Measurements from ENCODE around the gene EIF4EBP3.

Gene EIF4EBP3

DNA sequence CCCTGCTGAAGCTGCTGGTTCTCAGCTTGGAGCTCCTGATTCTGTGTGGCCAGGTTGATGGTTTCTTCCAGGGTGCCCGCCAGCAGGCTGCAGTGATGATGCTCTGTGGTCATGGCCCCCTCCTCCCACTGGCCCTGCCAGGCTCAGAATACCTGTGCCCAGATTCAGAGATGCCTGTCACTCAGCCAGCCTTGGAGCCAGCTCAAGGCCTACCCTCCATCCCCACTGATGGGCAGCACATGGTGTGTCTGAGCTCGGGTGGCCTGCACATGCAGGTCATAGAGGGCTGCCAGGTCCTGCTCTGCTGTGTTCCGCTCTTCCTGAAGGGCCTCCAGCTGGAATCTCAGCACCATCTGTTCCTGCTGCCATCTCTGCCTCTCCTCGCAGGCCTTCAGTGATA lies 22.6 kb downstream of the EIF4EBP3 start:
- Histone ChIP-seq H2AFZ (no peak overlapping the region), H3K4me1 (peaks cover 10% of the 10 kb centered on the region), H3K4me3 (ENCODE audit: low read depth, low read length) (no peak overlapping the region), H3K36me3 (ENCODE audit: control insufficient read depth, insufficient read depth, low read length) (no peaks in the 10 kb centered on the region), H3K79me2 (no peaks in the 10 kb centered on the region), H3K27ac (peak overlapping the region; percentile 55), H3K4me2 (ENCODE audit: low read length) (no peak overlapping the region), H3K9ac (no peak overlapping the region), H3K27me3 (ENCODE audit: control insufficient read depth, insufficient read depth, low read length) (no peaks in the 10 kb centered on the region), H3K9me3 (ENCODE audit: control insufficient read depth, low read length) (no peaks in the 10 kb centered on the region)
- TF ChIP-seq, protein P1, sequence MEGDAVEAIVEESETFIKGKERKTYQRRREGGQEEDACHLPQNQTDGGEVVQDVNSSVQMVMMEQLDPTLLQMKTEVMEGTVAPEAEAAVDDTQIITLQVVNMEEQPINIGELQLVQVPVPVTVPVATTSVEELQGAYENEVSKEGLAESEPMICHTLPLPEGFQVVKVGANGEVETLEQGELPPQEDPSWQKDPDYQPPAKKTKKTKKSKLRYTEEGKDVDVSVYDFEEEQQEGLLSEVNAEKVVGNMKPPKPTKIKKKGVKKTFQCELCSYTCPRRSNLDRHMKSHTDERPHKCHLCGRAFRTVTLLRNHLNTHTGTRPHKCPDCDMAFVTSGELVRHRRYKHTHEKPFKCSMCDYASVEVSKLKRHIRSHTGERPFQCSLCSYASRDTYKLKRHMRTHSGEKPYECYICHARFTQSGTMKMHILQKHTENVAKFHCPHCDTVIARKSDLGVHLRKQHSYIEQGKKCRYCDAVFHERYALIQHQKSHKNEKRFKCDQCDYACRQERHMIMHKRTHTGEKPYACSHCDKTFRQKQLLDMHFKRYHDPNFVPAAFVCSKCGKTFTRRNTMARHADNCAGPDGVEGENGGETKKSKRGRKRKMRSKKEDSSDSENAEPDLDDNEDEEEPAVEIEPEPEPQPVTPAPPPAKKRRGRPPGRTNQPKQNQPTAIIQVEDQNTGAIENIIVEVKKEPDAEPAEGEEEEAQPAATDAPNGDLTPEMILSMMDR (IDR thresholded peaks at IDR 0.05), result no peak

- H3K4me1 ChIP-seq, result peaks cover 6% of the 10 kb centered on the region
- H3K27me3 ChIP-seq (ENCODE audit: control insufficient read depth, insufficient read depth, low read length), result no peaks in the 10 kb centered on the region
- no peak overlapping the region for H3K9ac ChIP-seq
- no peak overlapping the region for H3K4me2 ChIP-seq (ENCODE audit: low read length)
- H3K36me3 ChIP-seq (ENCODE audit: control insufficient read depth, insufficient read depth, low read length), result no peaks in the 10 kb centered on the region
- no peak overlapping the region for H3K4me3 ChIP-seq (ENCODE audit: low read depth, low read length)
- no peak overlapping the region for H3K27ac ChIP-seq
- H2AFZ ChIP-seq, result no peak overlapping the region
- TF ChIP-seq, protein P1 (IDR thresholded peaks at IDR 0.05), result no peak
- no peaks in the 10 kb centered on the region for H3K9me3 ChIP-seq (ENCODE audit: control insufficient read depth, low read length)
- H3K79me2 ChIP-seq, result no peaks in the 10 kb centered on the region
Observed at GRCh38 chr5:140570488-140570887, 23.0 kb downstream of the EIF4EBP3 start.

DNA sequence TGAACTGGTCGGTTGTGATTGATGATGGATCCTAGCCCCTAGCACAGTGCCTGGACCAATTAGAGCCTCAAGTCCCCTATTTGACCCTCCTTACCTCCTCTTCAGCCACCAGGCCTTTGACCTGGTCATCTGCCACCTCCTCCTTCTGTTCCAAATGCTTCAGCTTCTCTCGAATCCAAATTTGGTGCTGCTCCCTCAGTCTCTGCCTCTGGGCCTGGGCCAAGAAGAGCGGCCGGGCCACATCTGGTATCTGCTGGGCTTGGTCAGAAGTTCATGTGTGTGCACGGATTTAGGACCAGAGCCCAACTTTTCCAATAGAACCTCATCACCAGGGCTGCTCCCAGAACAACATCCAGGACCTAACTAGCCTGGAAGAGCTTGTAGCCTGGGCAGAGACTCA lies 23.6 kb downstream of the EIF4EBP3 start:
- H3K27me3 ChIP-seq (ENCODE audit: control insufficient read depth, insufficient read depth, low read length), result no peaks in the 10 kb centered on the region
- TF ChIP-seq, protein P1 (IDR thresholded peaks at IDR 0.05), result no peak
- H3K27ac ChIP-seq, result no peak overlapping the region
- no peaks in the 10 kb centered on the region for H3K9me3 ChIP-seq (ENCODE audit: control insufficient read depth, low read length)
- H2AFZ ChIP-seq, result no peak overlapping the region
- no peaks in the 10 kb centered on the region for H3K4me1 ChIP-seq
- no peak overlapping the region for H3K4me3 ChIP-seq (ENCODE audit: low read depth, low read length)
- no peak overlapping the region for H3K9ac ChIP-seq
- no peaks in the 10 kb centered on the region for H3K79me2 ChIP-seq
- H3K36me3 ChIP-seq (ENCODE audit: control insufficient read depth, insufficient read depth, low read length), result no peaks in the 10 kb centered on the region
- H3K4me2 ChIP-seq (ENCODE audit: low read length), result no peak overlapping the region

DNA sequence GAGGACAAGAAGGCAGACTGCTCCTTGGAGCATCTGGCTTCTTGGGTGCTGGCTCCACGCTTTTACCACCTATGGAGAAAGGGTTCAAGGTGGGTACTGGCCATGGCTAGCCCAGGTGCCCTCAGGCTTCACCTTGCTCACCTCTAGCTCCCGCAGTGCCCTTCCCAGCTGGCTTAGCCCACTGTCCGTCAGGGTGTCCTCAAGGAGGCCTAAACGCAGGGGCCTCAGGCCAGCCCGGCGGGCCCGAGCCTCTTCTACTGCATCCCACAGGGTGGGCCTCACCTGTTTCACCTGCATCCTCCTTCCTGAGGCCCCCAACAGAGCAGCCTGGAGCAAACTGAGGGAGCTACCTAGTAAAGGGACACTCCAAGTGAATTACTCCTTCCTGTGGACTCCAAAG lies 26.2 kb downstream of the EIF4EBP3 start:
- H3K27ac ChIP-seq, result no peak overlapping the region
- TF ChIP-seq, protein P1 (IDR thresholded peaks at IDR 0.05), result no peak
- no peak overlapping the region for H2AFZ ChIP-seq
- H3K36me3 ChIP-seq (ENCODE audit: control insufficient read depth, insufficient read depth, low read length), result no peaks in the 10 kb centered on the region
- no peak overlapping the region for H3K4me3 ChIP-seq (ENCODE audit: low read depth, low read length)
- no peaks in the 10 kb centered on the region for H3K9me3 ChIP-seq (ENCODE audit: control insufficient read depth, low read length)
- H3K4me2 ChIP-seq (ENCODE audit: low read length), result no peak overlapping the region
- no peaks in the 10 kb centered on the region for H3K27me3 ChIP-seq (ENCODE audit: control insufficient read depth, insufficient read depth, low read length)
- H3K4me1 ChIP-seq, result no peaks in the 10 kb centered on the region
- no peaks in the 10 kb centered on the region for H3K79me2 ChIP-seq
- H3K9ac ChIP-seq, result no peak overlapping the region

DNA sequence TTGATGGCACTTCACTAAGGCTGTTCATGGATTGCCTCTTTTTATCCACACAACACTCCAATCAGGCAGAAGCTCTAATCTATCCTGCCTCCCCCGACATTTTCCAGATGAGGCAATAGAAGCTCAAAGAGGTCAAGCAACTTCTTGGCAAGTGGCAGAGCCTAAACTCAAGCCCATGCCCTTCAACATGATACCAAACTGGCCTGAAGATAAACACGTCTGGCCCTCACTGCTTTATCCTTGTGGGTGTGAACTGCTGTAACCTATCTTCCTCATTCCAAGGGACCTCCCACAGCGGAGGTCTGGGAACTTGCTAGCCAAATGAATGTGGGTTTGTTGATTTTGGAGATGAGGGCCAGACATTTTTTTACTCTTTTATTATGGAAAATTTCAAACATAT lies 26.7 kb downstream of the EIF4EBP3 start:
- Histone ChIP-seq H3K36me3 (ENCODE audit: control insufficient read depth, insufficient read depth, low read length) (no peaks in the 10 kb centered on the region), H3K4me3 (ENCODE audit: low read depth, low read length) (no peak overlapping the region), H3K27me3 (ENCODE audit: control insufficient read depth, insufficient read depth, low read length) (no peaks in the 10 kb centered on the region), H3K9ac (no peak overlapping the region), H3K4me2 (ENCODE audit: low read length) (no peak overlapping the region), H3K79me2 (no peaks in the 10 kb centered on the region), H2AFZ (no peak overlapping the region), H3K27ac (peak overlapping the region; percentile 17), H3K4me1 (no peaks in the 10 kb centered on the region), H3K9me3 (ENCODE audit: control insufficient read depth, low read length) (no peaks in the 10 kb centered on the region)
- TF ChIP-seq, protein P1 (IDR thresholded peaks at IDR 0.05), result no peak
